ENCODE results near the gene ASCC3.

The ASCC3 gene

DNA sequence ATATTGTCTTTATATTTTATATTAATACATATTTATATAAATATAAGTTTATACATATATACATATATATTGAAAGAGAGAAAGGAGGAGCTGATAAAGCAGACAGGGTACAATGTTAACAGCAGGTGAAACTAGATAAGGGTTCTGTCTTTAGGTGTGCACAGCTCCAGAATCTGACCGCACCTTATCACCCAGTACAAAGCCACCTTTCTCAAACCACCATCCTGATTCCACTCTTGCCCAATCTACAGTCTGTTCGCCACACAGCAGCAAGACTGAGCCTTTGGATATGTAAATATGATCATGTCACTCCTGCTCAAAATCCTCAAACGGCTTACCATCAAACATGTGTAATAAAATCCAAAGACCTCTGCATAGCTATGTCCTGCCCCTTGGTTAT is 34.7 kb upstream of the ASCC3 start:
- H3K4me3 ChIP-seq (ENCODE audit: low read depth, low read length): no peak overlapping the region
- TF ChIP-seq CTCF (IDR thresholded peaks at IDR 0.05; ENCODE audit: borderline replicate concordance, insufficient read depth, low read depth, low read length): no peak

DNA sequence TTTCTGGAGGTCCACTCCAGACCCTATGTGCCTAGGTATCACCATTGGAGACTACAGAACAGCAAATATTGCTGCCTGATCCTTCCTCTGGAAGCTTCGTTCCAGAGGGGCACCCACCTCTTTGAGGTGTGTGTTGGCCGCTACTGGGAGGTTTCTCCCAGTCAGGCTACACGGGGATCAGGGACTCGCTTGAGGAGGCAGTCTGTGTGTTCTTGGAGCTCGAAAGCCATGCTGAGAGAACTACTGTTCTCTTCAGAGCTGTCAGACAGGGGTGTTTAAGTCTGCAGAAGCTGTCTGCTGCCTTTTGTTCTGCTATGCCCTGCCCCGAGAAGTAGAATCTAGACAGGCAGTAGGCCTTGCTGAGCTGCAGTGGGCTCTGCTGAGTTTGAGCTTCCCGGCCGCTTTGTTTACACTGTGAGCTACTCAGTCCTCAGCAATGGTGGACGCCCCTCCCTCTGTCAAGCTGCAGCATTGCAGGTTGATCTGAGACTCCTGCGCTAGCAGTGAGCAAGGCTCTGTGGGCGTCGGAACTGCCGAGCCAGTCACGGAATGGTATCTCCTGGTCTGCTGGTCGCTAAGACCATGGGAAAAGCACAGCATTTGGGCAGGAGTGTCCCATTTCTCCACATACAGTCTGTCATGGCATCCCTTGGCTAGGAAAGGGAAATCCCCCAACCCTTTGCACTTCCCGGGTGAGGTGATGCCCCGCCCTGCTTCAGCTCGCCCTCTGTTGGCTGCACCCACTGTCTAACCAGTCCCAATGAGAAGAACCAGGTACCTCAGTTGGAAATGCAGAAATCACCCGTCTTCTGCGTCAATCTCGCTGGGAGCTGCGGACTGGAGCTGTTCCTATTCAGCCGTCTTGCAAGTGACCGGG is 32.5 kb upstream of the ASCC3 start:
- no peak for TF ChIP-seq CTCF (IDR thresholded peaks at IDR 0.05; ENCODE audit: borderline replicate concordance, insufficient read depth, low read depth, low read length)
- no peak overlapping the region for H3K4me3 ChIP-seq (ENCODE audit: low read depth, low read length)

DNA sequence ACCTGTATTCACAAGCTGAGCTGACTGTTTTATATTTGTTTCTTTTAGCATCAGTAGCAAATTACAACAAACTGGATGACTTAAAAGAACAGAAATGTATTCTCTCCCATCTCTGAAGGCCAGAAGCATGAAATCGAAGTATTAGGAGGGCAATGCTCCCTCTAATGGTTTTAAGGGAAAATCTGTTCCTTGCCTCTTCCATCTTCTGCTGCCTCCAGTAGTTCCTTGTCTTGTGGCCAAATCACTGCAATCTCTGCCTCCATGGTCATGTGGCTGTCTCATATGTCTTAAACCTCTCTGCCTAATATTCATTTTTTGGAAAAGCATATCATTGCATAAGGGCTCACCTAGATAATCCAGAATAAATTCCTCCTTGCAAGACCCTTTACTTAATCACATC is 25.2 kb upstream of the ASCC3 start:
- no peak overlapping the region for H3K4me3 ChIP-seq (ENCODE audit: low read depth, low read length)
- TF ChIP-seq CTCF (IDR thresholded peaks at IDR 0.05; ENCODE audit: borderline replicate concordance, insufficient read depth, low read depth, low read length): no peak

DNA sequence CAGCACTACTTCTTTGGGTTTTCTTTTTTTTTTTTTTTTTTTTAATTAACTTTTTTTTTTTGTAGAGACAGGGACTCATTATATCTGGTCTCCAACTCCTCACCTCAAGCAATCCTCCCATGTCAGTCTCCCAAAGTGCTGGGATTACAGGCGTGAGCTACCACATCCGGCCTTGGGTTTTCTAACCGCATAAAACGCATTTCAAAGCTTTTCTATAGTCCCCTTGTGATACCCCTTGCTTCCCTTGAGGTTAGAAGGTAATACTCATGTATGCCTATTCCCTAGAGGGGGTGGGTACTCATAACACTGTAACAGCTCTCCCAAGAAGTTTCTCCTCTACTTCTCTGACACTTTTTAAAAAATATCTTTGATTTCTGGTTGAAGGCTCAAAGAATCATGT is 23.9 kb upstream of the ASCC3 start:
- H3K4me3 ChIP-seq (ENCODE audit: low read depth, low read length): no peak overlapping the region
- no peak for TF ChIP-seq CTCF (IDR thresholded peaks at IDR 0.05; ENCODE audit: borderline replicate concordance, insufficient read depth, low read depth, low read length)

GRCh38 chr6:100904316-100904715 is 23.2 kb upstream of the ASCC3 start:
- no peak overlapping the region for H3K4me3 ChIP-seq (ENCODE audit: low read depth, low read length)
- no peak for TF ChIP-seq CTCF (IDR thresholded peaks at IDR 0.05; ENCODE audit: borderline replicate concordance, insufficient read depth, low read depth, low read length)

DNA sequence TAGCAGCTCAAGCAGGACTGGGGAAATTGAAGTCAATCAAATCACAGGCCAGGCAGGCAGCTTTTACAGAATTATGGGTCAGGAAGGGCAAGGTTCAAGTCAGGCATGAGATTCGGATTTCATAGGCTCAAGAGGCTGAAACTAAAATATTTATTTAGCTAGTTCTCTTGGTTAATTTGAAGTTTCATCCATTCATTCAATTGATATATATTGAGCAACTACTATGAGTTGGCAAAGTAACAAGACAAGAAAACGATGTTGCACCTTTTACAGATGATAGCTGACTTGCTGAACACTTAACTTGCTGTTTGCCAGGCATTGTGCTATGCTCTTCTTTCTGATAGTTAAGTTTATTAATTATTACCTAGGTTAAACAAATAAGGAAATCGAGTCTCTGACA is 20.5 kb upstream of the ASCC3 start:
- no peak for TF ChIP-seq CTCF (IDR thresholded peaks at IDR 0.05; ENCODE audit: borderline replicate concordance, insufficient read depth, low read depth, low read length)
- H3K4me3 ChIP-seq (ENCODE audit: low read depth, low read length): no peak overlapping the region

GRCh38 chr6:100899202-100899601 is 18.1 kb upstream of the ASCC3 start:
- no peak overlapping the region for H3K4me3 ChIP-seq (ENCODE audit: low read depth, low read length)
- TF ChIP-seq CTCF (IDR thresholded peaks at IDR 0.05; ENCODE audit: borderline replicate concordance, insufficient read depth, low read depth, low read length): no peak

All from GM12875 (cell line).